ENCODE measurements around the gene NCCRP1.

Gene NCCRP1

DNA sequence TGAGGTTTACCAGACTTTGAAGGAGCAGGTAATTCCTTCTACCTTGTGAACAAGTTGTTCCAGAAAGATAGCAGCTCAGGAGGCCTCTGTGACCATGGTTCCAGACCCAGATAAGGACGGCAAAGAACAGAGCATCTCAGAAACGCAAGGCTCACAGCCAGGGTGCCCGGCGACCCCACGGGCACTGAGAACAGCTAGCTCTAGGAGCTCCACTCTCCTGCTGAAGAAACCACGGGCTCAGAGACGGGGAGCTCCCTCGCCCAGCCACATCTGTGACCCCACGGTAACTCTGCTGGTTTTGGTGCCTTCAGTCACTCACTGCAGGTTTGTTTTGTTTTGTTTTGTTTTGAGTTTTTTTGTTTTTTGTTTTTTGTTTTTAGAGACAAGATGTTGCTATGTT lies 16.0 kb upstream of the NCCRP1 start:
- no peak for DNase-seq (ENCODE audit: low read depth in 2 of 2)

DNA sequence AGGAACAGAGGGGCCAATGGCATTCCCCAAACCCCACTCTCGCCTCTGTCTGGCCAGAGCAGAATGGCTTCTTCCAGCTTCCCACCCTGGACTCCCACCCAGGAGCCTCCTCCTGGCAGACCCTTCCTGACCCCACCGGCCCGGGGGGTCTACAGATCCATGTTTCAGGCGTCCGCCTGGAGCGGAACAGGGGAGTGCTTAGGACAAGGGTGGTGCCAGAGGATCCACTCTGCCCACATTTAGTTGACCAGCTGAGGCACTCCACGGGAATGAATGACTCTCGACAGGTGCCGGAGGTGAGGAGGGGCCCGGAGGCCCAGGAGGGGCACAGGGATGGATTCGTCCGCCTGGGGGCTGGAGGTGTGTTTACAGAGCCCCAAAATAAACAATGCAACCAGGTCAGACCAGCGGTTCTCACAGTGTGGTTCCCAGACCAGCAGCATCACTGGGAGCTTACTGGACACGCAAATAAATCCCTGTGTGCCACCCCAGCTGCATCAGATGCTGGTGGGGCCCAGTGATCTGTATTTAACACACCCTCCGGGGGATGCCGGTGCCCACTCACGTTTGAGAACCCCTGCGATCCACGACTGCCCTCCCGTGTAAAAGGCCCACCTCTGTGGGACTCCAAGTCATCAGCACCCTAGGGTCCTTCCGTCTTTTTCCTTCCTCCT lies 15.1 kb upstream of the NCCRP1 start:
- DNase-seq (ENCODE audit: low read depth in 2 of 2) = no peak

GRCh38 chr19:39182174-39182505 lies 14.6 kb upstream of the NCCRP1 start:
- DNase-seq (ENCODE audit: low read depth in 2 of 2) = no peak

DNA sequence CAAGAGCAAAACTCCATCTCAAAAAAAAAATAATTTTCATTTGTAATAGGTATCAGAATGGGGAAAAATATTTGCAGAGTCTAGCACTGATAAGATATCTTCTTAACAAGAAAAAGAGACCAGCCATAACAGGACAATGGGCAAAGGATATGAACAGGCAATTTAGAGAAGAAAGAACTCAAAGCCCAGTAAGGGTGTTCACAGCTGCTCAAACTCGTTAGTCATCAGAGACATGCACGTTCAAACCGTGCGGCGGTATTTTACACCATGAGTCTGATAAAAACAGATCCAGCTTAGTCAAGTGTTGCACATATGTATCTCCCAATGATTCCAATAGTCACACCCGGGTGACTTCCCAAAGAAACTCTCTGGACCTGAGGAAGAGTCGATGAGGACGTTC lies 13.7 kb upstream of the NCCRP1 start:
- no peak for DNase-seq (ENCODE audit: low read depth in 2 of 2)

DNA sequence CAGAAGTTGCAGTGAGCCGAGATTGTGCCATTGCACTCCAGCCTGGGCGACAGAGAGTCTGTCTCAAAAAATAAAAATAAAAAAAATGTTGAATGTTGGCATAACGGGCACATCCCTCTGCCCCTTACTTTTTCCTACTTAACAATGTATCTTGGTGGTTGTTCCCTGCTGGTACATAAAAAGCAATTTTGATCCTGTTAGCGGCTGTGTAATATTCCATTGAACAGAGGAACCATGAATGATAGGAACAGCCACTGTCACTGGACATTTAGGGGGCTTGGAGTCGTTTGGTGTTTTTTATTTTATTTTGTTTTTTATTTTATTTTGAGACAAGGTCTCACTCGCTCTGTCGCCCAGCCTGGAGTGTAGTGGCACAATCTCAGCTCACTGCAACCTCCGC lies 10.4 kb upstream of the NCCRP1 start:
- no peak for DNase-seq (ENCODE audit: low read depth in 2 of 2)

DNA sequence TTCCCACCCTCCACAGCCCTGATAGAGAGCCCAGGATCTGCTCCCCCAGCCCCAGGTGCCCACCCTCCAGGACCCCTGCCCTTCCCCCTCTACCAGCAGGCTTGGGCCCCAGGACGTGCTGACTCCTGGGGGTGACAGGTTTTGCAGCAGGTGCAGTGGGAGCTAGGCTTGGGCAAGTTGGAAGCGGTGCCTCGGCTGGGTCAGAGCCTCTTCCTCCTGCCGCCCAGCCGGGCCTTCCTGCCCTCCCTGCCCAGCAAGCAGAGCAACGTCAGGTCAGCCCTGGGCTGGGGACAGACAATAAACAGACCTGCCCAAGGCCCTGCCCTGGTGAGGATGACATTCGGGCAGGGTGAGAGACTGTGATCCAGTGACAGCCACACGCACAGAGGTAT lies 9.2 kb upstream of the NCCRP1 start:
- no peak for DNase-seq (ENCODE audit: low read depth in 2 of 2)

- DNase-seq (ENCODE audit: low read depth in 2 of 2) = no peak
These were observed 7.8 kb upstream of the NCCRP1 start for GRCh38 chr19:39188960-39189359.

- DNase-seq (ENCODE audit: low read depth in 2 of 2) = no peak
These were observed 6.0 kb upstream of the NCCRP1 start for GRCh38 chr19:39190768-39191167.

- DNase-seq (ENCODE audit: low read depth in 2 of 2) = no peak
These were observed 3.9 kb upstream of the NCCRP1 start for GRCh38 chr19:39192846-39193245.

DNA sequence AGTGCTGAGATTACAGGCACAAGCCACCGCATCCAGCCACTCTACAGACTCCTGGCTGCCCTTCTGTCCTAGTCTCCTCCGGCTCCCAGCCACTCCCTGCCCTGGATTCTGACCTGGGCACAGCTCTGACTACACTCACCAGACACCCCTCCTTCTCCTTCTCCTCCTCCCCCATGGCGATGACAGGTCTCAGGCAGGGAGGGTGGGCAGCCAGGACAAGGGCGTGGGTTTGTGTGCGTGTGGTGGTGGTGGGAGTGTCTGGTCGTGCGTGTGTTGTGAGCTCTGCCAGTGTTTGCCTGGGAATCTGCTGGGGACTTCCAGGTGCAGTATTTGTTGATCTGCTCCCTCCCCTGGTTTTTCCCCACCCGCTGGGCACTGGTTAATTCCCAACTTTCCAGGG lies 3.0 kb upstream of the NCCRP1 start:
- DNase-seq (ENCODE audit: low read depth in 2 of 2) = no peak

GRCh38 chr19:39194832-39195542 lies 1.8 kb upstream of the NCCRP1 start:
- DNase-seq (ENCODE audit: low read depth in 2 of 2) = no peak

- DNase-seq (ENCODE audit: low read depth in 2 of 2) = no peak
These were observed 1.0 kb upstream of the NCCRP1 start for GRCh38 chr19:39195755-39196154.

DNA sequence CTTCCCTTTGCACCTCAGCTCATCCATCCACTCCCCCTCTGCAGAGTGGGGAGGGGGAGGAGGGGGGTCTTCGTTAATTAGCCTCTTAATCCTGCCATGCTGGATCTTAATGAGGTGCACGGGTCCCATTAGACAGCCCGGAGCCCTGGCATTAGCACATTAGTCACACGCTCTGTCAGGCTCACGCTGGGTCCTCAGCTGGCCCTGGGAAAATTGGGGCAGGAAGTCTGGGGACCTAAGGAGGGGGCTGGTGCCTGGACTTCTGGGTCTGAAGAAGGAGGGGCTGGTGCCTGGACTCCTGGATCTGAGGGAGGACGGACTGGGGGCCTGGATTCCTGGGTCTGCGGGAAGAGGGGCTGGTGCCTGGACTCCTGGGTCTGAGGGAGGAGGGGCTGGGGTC lies 444 bp upstream of the NCCRP1 start:
- DNase-seq (ENCODE audit: low read depth in 2 of 2) = no peak

- no peak for DNase-seq (ENCODE audit: low read depth in 2 of 2)
These were observed 1.0 kb downstream of the NCCRP1 start for GRCh38 chr19:39197808-39198207.

DNA sequence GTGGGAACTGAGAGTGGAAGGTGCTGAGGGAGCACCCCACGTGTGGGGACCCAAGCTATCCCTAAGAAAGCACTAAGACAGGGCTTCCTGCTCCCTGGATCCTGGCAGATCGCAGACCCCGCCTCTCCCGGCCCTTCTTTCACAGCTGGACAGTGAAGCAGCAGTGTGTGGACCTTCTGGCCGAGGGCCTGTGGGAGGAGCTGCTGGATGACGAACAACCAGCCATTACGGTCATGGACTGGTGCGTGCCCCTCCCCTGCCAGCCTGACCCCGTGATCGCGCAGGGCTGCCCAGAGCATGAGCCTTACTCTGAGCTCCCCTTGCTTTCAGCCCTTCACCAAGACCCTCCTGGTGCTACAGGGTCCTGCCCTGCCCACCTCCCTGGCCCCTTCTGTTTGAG lies 2.3 kb downstream of the NCCRP1 start:
- no peak for DNase-seq (ENCODE audit: low read depth in 2 of 2)

DNA sequence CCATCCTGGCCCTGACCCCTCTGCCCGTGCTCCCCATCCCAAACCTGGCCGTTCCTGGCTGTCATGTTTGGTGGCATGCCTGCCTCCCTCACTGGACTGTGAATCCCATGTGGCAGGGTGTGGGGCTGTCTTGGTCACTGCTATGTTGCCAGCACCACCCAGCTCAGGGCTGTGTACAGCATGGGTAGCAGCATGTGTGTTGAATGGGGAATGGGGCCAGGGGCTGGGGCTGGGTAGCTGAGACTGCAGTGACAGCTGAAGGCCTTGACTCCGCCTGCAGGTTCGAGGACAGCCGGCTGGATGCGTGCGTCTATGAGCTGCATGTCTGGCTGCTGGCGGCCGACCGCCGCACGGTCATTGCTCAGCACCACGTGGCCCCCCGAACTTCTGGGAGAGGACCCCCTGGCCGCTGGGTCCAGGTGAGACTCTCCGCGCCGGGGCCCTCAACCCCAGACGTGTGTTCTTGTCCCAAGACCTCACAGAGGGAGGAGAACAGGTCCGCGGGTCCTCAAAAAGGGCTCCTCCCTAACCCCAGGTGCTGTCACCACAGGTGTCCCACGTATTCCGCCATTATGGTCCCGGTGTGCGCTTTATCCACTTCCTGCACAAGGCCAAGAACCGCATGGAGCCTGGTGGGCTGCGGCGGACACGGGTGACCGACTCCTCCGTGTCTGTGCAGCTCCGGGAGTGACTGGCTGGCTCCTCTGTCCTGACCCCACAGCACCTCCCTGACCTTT lies 3.5 kb downstream of the NCCRP1 start:
- DNase-seq (ENCODE audit: low read depth in 2 of 2) = no peak

DNA sequence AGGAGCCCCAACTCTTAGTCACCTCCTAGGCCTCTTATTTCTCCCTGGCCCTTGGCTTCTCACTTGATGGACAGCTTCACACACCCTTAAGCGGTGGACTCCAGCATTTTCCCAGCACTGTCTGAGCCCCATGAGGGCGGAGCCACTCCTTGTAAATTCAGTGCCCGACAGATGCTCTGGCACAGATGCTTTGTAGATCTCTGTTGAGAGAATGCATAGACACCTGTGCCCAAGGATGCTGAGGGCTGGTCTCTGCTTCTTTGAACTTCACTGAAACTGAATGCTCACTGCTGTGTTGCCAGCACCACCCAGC lies 4.0 kb downstream of the NCCRP1 start:
- DNase-seq (ENCODE audit: low read depth in 2 of 2) = no peak

GRCh38 chr19:39202998-39203355 lies 6.2 kb downstream of the NCCRP1 start:
- DNase-seq (ENCODE audit: low read depth in 2 of 2) = no peak

- DNase-seq (ENCODE audit: low read depth in 2 of 2) = no peak
These were observed 6.9 kb downstream of the NCCRP1 start, which contains the start of gene SYCN for GRCh38 chr19:39203372-39204341. Gene SYCN (minus strand): TSS chr19:39204263. CDS start chr19:39204254, 9 bp downstream.

GRCh38 chr19:39205449-39205764 lies 8.6 kb downstream of the NCCRP1 start:
- no peak for DNase-seq (ENCODE audit: low read depth in 2 of 2)

DNA sequence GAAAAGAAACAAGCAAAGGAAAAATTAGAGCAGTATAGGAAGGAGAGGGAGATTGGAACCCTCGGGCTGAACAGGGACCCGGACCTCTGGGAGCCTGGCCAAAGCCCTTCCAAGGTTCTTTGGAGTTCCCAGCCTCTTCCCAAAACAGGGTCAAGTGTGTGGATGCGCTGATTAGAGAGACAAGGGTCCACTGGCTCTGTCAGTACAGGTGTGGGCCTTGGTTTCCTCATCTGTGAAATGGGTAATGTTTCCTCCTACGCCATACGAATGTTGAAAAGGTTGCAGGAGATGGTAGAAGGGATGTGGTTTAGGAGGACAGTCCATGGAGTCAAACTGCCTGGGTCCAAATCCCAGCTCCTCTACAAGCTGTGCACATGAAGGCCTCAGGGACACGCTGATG lies 9.4 kb downstream of the NCCRP1 start:
- DNase-seq (ENCODE audit: low read depth in 2 of 2) = no peak

- DNase-seq (ENCODE audit: low read depth in 2 of 2) = no peak
These were observed 10.6 kb downstream of the NCCRP1 start for GRCh38 chr19:39207293-39207836.

Data from stimulated activated CD8-positive, alpha-beta memory T cell treated with anti-CD3 and anti-CD28 coated beads, Interleukin-2, amount 100 ng/mL, for 48 hours (primary cell).